Activated CD4-positive, alpha-beta memory T cell treated with anti-CD3 and anti-CD28 coated beads for 36 hours (primary cell): ENCODE results near the gene NELFB. TPM values are rescaled to one million over a fixed set of nuclear protein-coding genes. Genes with fewer than 3 reads are reported as not detected.

Experiments used
- CTCF ChIA-PET: fragments of 350-600 bp; sonication (Branson Sonifier 250); formaldehyde crosslinking; loops from one replicate; lab custom pipeline; 2021; ENCODE audit warnings: antibody characterized with exemption, inconsistent platforms; lab: Charles Lee
- POLR2A ChIA-PET: fragments of 350-600 bp; sonication (Branson Sonifier 250); formaldehyde crosslinking; loops from one replicate; lab custom pipeline; 2021; ENCODE audit warnings: antibody characterized with exemption; lab: Charles Lee
- DNase-seq: peaks from one replicate; pipeline ENCODE4 v3.0.0-alpha.2; 2020
- H3K27ac Mint-ChIP-seq: one replicate; pipeline ENCODE4 v1.8.0; 2021; ENCODE audit warnings: mixed read lengths
- H3K27me3 Mint-ChIP-seq: one replicate; pipeline ENCODE4 v1.8.0; 2021; ENCODE audit warnings: mixed read lengths
- H3K36me3 Mint-ChIP-seq: one replicate; pipeline ENCODE4 v1.8.0; 2021; ENCODE audit warnings: mixed read lengths
- H3K4me1 Mint-ChIP-seq: one replicate; pipeline ENCODE4 v1.8.0; 2021; ENCODE audit warnings: low read depth, mixed read lengths
- H3K4me3 Mint-ChIP-seq: one replicate; pipeline ENCODE4 v1.8.0; 2021; ENCODE audit warnings: mild to moderate bottlenecking, mixed read lengths
- H3K9me3 Mint-ChIP-seq: one replicate; pipeline ENCODE4 v1.8.0; 2021; ENCODE audit warnings: mixed read lengths
- intact Hi-C: fragments of 100-400 bp; cut with micrococcal nuclease; formaldehyde crosslinking; loops from one replicate; pipeline ENCODE4 v1.15.1; 2023
- total RNA-seq, 2 experiments: library from RNA; stranded (reverse); gene quantifications; one replicate each; pipeline ENCODE4 v1.2.3, GENCODE V29; 2021

The NELFB gene
- 10 to 100 TPM; 57.2 to 57.9 TPM for total RNA-seq

DNA sequence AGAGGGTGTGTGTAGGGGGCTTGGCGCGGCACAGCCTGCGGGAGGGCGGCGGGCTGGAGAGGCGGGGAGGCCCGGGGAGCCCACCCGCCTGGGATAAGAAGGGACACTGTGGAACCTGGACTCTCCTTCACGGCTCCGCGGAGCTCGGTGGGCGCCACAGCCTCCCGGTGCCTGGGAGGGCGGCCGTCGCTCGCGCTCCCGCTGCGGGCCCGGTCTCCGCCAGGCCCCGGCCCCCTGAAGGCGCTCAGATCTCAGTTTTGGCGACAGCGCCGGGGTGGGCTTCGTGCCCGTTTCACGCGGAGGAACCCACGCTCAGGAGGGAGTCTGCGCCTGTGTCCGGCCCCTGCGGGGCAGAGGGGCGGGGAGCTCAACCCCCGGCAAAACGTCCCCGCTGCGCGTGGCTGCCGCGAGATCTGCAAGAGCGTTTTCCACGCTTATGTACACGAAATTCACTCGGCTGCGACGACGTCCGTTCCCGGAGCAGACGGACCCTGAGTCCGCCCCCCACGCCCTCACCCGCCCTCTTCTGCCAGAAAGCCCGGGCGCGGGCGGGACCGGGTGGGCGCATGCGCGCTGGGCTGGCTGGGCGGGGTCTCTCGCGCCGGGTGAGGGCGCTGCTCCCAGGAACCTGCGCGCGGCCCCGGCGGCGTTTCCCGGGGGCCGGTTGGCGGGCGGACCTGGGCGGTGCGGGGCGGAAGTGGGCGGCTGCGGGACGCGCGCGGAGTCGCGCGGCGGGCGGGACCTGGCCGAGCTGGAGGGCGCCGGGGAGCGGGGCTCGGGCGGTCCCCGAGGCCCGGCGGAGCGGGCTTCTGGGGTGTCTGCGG, at the start of gene NELFB:
Gene NELFB, plus strand, starts transcription at position 704 of the 824 bp plus-strand sequence.
- Mint-ChIP-seq H3K4me3 (peak within 1 kb of the TSS; percentile 86), H3K27ac (peak within 1 kb of the TSS; percentile 71), H3K9me3 (no peaks in the 10 kb centered on the region), H3K36me3 (peaks cover 11% of the 10 kb centered on the region), H3K4me1 (peaks cover 20% of the 10 kb centered on the region), H3K27me3 (no peaks in the 10 kb centered on the region)
- ChIA-PET CTCF (interaction anchor here (0.6 to 2.4 kb wide), 10 partner anchors 11 to 187 kb away, joined by 3 to 11 read pairs (median 4); partner anchors contain the start of genes EXD3, NOXA1, NRARP and RNF224), POLR2A (interaction anchor here (1.5 to 5.1 kb wide), 2 partner anchors 10 to 13 kb away, joined by 5 to 65 read pairs; partner anchors contain the start of gene TUBB4B)
- intact Hi-C loops, result loop anchor here (1.0 kb wide), 1 partner anchor 15 kb away; no protein-coding TSS in a partner anchor
- DNase-seq, result peak; percentile 96

DNA sequence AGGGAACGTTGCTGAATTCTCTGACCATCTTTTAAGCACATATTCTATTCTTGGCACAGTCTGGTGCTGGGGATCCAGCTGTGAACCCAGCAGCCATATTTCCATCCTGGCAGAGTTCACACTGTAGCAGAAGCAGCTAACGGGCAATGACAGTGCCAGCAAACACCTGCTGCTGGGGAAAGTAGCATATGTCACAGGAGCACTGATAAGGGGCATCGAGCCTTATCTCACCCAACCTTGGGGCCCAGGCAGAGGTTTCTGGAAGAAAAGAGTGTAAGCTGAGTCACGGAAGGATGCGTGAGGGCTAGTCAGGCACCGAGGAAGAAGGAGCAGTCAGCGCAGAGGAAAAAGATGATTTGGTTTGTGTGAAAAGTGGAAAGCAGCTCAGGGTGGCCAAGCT, 48.5 kb upstream of the NELFB start:
- peaks cover 39% of the 10 kb centered on the region for H3K4me1 Mint-ChIP-seq
- POLR2A ChIA-PET, result interaction anchor here (1.0 to 3.1 kb wide), 4 partner anchors 10 to 399 kb away, joined by 3 to 10 read pairs (median 4); partner anchors contain the start of genes ANAPC2 and SSNA1

DNA sequence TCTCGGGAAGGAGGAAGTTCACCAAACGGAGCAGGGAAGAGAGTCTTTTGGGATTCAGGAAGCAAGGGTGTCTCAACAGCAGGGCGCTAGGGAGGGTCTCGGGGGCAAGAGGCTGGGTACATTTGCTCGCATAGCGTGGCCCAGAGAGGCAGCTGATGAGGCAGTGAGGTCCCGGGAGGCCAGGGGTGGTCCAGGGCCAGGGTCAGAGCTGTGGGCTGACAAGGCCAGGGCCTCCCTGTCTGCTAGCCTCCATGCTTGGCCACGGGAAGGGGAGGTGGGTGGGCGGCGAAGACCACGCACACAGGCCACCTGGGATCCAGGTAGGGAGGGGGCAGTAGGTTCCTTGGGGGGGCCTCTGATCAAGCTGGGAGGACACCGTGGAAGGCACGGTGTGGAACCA, 43.6 kb upstream of the NELFB start:
- Mint-ChIP-seq H3K27ac (no peak overlapping the region), H3K9me3 (no peaks in the 10 kb centered on the region), H3K36me3 (peaks cover 15% of the 10 kb centered on the region), H3K27me3 (no peaks in the 10 kb centered on the region), H3K4me3 (no peak overlapping the region), H3K4me1 (peaks cover 13% of the 10 kb centered on the region)
- ChIA-PET POLR2A (no interaction called here), CTCF (no interaction called here)
- no peak for DNase-seq
- intact Hi-C loops, result no loop called here

More for the DNA sequence above, 48.5 kb upstream of the NELFB start:
- H3K27ac Mint-ChIP-seq, result peak overlapping the region; percentile 79
- CTCF ChIA-PET, result interaction anchor here (0.9 to 1.8 kb wide), 2 partner anchors 10 to 30 kb away, joined by 3 to 4 read pairs; no protein-coding TSS in a partner anchor
- no peaks in the 10 kb centered on the region for H3K27me3 Mint-ChIP-seq
- H3K9me3 Mint-ChIP-seq, result no peaks in the 10 kb centered on the region
- peaks cover 18% of the 10 kb centered on the region for H3K36me3 Mint-ChIP-seq
- peak overlapping the region; percentile 92 for H3K4me3 Mint-ChIP-seq
- no peak for DNase-seq
- intact Hi-C loops, result loop anchor here (10.0 kb wide), 1 partner anchor 322 kb away; the partner anchor contains the start of gene TRAF2

DNA sequence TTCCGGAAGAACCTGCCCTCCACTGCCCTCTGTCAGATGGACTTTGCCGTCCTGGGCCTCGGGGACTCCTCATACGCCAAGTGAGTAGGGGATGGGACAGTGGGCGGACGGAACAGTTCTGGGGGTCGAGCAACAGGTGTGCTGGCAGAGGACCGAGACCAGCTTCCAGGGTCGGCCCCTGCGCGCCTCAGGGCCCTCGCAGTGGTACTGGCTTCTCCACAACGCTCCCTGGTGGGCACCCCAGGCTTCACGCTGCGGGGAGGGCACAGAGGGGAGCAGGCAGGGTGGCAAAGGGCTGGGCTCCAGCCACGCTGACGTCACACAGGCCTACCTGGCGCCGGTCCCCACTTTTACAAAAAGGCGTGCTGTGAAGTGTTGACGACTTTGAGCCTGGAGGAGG, 42.6 kb upstream of the NELFB start:
- DNase-seq, result no peak
- H3K27me3 Mint-ChIP-seq, result no peaks in the 10 kb centered on the region
- intact Hi-C loops, result no loop called here
- ChIA-PET POLR2A (no interaction called here), CTCF (no interaction called here)
- H3K4me1 Mint-ChIP-seq, result peaks cover 3% of the 10 kb centered on the region
- H3K27ac Mint-ChIP-seq, result no peak overlapping the region
- H3K36me3 Mint-ChIP-seq, result peaks cover 9% of the 10 kb centered on the region
- no peak overlapping the region for H3K4me3 Mint-ChIP-seq
- no peaks in the 10 kb centered on the region for H3K9me3 Mint-ChIP-seq

DNA sequence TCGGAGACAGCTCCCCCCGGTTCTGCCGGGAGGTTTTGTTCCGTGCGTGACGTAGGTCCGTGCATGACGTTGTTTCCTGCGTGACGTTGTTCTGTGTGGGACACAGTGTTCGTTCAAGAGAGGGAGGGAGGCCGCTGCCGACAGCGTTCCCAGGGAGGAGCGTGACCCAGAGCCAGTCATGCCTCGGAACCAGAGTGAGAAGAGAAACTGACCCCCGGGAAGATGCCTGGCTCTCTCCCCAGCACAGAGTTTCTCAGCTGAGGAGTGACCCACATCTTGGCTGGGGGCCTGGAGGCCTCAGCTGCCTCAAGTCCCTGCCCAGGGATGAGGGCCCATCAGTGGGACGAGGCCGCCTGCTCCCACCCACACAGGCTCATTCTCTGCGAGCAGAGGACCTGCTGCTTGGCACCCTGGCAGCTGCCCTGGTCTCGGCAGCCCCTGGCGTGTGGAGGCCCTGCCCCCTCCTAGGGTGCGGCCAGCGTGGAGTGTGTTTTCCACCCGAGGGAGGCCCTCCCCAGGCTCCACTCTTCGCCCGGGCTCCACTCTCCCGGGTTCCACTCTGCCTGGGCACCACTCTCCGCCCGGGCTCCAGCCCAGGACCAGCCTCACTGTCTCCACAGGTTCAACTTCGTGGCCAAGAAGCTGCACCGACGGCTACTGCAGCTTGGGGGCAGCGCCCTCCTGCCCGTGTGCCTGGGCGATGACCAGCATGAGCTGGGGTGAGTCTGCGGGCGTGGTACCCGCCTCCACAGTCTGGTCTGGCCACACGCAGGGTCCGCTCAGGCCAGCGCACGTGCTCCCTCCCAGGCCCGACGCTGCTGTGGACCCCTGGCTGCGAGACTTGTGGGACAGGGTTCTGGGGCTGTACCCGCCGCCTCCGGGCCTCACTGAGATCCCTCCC, 41.7 kb upstream of the NELFB start:
- H3K27me3 Mint-ChIP-seq, result no peaks in the 10 kb centered on the region
- no peak overlapping the region for H3K27ac Mint-ChIP-seq
- no peak for DNase-seq
- H3K4me3 Mint-ChIP-seq, result no peak overlapping the region
- CTCF ChIA-PET, result no interaction called here
- intact Hi-C loops, result no loop called here
- peaks cover 6% of the 10 kb centered on the region for H3K36me3 Mint-ChIP-seq
- POLR2A ChIA-PET, result interaction anchor here (0.9 kb wide), 1 partner anchor 12 kb away, joined by 3 read pairs; the partner anchor contains the start of gene TPRN
- H3K4me1 Mint-ChIP-seq, result peaks cover 2% of the 10 kb centered on the region
- H3K9me3 Mint-ChIP-seq, result no peaks in the 10 kb centered on the region

DNA sequence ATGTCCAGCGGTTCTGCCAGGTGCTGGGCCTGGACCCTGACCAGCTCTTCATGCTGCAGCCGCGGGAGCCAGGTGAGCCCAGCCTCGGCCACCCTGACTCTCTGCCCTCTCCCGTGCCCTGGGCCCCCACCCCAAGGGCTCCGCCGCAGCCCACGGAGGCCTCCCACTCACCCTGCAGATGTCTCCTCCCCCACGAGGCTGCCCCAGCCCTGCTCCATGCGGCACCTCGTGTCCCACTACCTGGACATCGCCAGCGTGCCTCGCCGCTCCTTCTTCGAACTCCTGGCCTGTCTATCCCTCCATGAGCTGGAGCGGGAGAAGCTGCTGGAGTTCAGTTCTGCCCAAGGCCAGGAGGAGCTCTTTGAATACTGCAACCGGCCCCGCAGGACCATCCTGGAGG, 40.5 kb upstream of the NELFB start:
- ChIA-PET POLR2A (no interaction called here), CTCF (interaction anchor here (1.3 kb wide), 1 partner anchor 13 kb away, joined by 5 read pairs; the partner anchor contains the start of gene RNF224)
- Mint-ChIP-seq H3K4me1 (no peaks in the 10 kb centered on the region), H3K9me3 (no peaks in the 10 kb centered on the region), H3K27me3 (no peaks in the 10 kb centered on the region), H3K36me3 (peaks cover 3% of the 10 kb centered on the region), H3K27ac (no peak overlapping the region), H3K4me3 (no peak overlapping the region)
- DNase-seq, result no peak
- intact Hi-C loops, result no loop called here

DNA sequence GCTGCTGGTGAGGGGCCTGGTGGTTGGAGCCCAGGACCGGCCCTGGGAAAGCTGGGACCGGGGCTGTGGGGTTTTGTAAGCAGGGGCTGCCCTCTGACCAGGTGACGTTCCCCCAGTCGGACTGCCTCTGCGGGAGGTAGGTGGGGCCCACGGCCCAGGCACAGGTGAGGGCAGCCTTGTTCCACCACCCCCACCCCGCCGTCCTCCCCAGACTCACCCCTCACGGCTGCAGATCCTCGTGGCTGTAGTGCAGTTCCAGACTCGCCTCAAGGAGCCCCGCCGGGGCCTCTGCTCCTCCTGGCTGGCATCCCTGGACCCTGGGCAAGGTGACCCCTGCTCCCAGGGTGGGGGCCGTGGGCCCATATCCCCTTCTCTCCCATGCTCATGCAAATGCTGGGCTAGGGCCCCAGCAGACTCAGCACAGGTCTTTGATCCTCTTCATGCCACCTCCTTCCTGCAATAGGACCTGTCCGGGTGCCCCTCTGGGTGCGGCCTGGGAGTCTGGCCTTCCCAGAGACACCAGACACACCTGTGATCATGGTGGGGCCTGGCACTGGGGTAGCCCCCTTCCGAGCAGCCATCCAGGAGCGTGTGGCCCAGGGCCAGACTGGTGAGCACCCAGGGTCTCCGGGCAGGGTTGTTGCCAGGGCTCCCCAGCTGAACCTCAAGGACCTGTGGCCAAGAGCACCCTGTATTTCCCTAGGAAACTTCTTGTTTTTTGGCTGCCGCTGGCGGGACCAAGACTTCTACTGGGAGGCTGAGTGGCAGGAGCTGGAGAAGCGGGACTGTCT, 39.7 kb upstream of the NELFB start:
- POLR2A ChIA-PET, result no interaction called here
- Mint-ChIP-seq H3K4me1 (no peaks in the 10 kb centered on the region), H3K36me3 (peaks cover 3% of the 10 kb centered on the region), H3K4me3 (no peak overlapping the region), H3K27ac (no peak overlapping the region), H3K27me3 (no peaks in the 10 kb centered on the region), H3K9me3 (no peaks in the 10 kb centered on the region)
- intact Hi-C loops, result no loop called here
- CTCF ChIA-PET, result interaction anchor here (1.2 to 1.8 kb wide), 3 partner anchors 8 to 151 kb away, joined by 3 to 5 read pairs (median 4); partner anchors contain the start of gene RNF224
- DNase-seq, result no peak

DNA sequence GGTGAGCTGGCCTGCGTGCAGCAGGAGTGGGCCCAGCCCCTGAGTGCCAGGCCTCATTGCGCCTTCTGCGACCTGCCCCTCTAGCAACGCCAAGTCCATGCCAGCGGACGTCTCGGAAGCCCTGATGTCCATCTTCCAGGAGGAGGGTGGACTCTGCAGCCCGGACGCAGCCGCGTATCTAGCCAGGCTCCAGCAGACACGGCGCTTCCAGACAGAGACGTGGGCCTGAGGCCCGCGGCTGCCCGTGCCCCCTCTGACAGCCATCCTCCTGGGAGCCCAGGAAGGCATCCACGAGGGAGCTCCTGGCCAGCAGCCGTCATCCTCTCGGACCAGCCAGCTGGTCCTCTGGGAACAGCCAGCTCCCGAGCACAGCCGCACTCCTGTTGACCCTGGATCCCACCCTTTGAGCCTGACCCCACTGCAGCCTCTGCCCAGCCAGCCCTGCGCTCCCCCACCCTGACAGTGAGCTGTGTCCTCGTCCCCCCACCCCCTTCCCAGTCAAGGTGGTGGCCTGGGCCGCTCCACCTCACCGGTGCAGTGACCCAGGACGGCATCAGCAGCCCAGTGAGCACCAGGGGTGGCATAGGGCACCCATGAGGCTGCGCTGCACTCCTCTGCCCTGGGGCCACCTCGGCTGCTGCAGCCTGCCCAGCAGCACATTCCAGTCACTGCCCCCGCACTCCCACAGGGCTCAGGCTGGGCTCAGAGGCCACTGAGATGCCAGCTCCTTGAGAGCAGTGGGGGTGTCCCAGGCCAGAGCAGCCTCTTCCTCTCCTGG, 38.8 kb upstream of the NELFB start:
- Mint-ChIP-seq H3K9me3 (no peaks in the 10 kb centered on the region), H3K27ac (no peak overlapping the region), H3K4me3 (no peak overlapping the region), H3K4me1 (no peaks in the 10 kb centered on the region), H3K36me3 (peaks cover 3% of the 10 kb centered on the region), H3K27me3 (no peaks in the 10 kb centered on the region)
- ChIA-PET POLR2A (interaction anchor here (1.2 kb wide), 2 partner anchors 9 to 12 kb away, joined by 5 to 6 read pairs; no protein-coding TSS in a partner anchor), CTCF (interaction anchor here (1.2 to 1.8 kb wide), 3 partner anchors 9 to 152 kb away, joined by 3 to 4 read pairs (median 4); no protein-coding TSS in a partner anchor)
- intact Hi-C loops, result no loop called here
- no peak for DNase-seq

DNA sequence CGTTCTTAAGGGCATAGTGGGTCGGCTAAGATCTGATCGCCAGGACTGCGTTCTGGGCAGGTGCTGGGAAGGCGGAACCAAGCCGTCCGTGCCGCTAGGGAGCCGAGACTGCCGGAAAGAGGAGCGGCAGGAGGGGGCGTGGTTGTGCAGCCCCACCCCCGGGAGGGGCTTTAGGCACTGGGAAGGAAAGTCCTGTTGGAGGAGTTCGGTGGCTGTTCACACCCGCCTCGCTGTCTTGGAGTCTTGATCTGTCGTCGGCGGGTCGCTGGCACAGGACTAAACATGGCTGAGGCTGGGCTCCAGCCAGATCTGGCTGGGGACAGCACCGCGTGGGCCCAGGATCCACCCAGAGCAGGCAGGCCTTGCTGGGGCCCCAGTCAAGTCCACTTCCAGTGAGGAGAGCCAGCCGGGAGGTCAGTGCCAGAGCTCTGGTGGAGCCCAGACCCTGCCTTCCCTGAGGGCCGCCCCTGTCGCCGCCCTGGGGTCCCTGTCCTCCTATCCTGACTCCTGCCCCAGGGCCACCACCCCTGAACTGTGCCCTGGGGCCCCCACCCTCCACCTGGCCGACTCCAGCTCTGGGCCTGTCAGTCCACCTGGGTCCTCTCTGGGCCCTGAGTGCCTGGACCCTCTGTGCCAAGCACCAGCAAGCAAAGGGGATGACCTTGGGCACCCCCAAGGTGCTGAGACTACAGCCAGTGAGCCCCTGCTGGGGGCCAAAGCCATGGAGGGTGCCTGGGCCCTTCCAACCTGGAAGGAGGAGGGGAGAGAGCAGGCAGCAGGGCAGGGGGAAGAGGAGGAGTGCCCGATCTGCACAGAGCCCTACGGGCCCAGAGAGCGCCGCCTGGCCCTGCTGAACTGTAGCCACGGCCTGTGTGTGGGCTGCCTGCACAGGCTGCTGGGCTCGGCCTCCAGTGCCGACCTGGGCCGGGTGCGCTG, 37.6 kb upstream of the NELFB start:
- Mint-ChIP-seq H3K4me1 (no peaks in the 10 kb centered on the region), H3K27ac (no peak overlapping the region), H3K4me3 (no peak overlapping the region), H3K9me3 (no peaks in the 10 kb centered on the region), H3K27me3 (no peaks in the 10 kb centered on the region), H3K36me3 (peaks cover 3% of the 10 kb centered on the region)
- DNase-seq, result no peak
- intact Hi-C loops, result no loop called here
- ChIA-PET CTCF (interaction anchor here (1.8 kb wide), 1 partner anchor 10 kb away, joined by 4 read pairs; no protein-coding TSS in a partner anchor), POLR2A (interaction anchor here (1.2 kb wide), 1 partner anchor 10 kb away, joined by 5 read pairs; no protein-coding TSS in a partner anchor)
